GM23338 (cell line): Measurements from ENCODE around the gene TMEM221.

ENCODE experiments used
- CTCF ChIP-seq, 2 experiments: fragments of 200-600 bp in 1 of 2; sonication (generic) in 1 of 2; conservative IDR thresholded peaks; 2 replicates each; pipeline versions ENCODE4 v1.5.1 to v1.6.1; 2016 to 2017; ENCODE audit warnings: antibody characterized with exemption in 2 of 2, low read depth in 2 of 2, mild to moderate bottlenecking in 2 of 2, moderate library complexity in 1 of 2
- EZH2 ChIP-seq: fragments of 200-600 bp; sonication (generic); IDR thresholded peaks from one replicate; pipeline ENCODE4 v1.8.0; 2017; ENCODE audit warnings: antibody characterized with exemption, mild to moderate bottlenecking, low read depth; ENCODE audit not compliant: unreplicated experiment
- EZH2phosphoT487 ChIP-seq: fragments of 200-600 bp; sonication (generic); IDR thresholded peaks from one replicate; pipeline ENCODE4 v1.8.1; 2018; ENCODE audit warnings: antibody characterized with exemption; ENCODE audit not compliant: unreplicated experiment
- POLR2AphosphoS5 ChIP-seq: IDR thresholded peaks from 2 replicates; pipeline ENCODE4 v1.6.1; 2016; ENCODE audit warnings: antibody characterized with exemption, low read depth
- REST ChIP-seq: IDR thresholded peaks from one replicate; pipeline ENCODE4 v1.6.1; 2018; ENCODE audit warnings: antibody characterized with exemption; ENCODE audit not compliant: unreplicated experiment
- TF ChIP-seq, protein P1 (sequence below): IDR thresholded peaks from 2 replicates; pipeline ENCODE4 v1.6.1; 2016; ENCODE audit warnings: antibody characterized with exemption

DNA sequence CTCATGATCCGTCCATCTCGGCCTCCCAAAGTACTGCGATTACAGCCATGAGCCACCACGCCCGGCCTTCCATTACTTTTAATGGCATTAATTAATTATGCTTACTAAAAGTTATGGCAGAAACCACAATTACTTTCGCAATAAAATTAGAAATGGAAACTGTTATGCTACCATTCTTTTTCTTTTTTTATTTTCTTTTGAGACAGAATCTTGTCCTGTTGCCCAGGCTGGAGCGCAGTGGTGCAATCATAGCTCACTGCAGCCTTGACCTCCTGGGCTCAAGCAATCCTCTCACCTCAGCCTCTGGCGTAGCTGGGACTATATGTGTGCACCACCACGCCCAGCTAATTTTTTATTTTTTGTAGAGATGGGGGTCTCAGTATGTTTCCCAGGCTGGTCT is 38.5 kb downstream of the TMEM221 start:
- no peak for TF ChIP-seq EZH2
- TF ChIP-seq POLR2AphosphoS5, result no peak
- no peak for TF ChIP-seq CTCF (conservative IDR thresholded peaks at IDR 0.05; ENCODE audit: low read depth in 2 of 2)
- no peak for TF ChIP-seq EZH2phosphoT487
- TF ChIP-seq, protein P1, sequence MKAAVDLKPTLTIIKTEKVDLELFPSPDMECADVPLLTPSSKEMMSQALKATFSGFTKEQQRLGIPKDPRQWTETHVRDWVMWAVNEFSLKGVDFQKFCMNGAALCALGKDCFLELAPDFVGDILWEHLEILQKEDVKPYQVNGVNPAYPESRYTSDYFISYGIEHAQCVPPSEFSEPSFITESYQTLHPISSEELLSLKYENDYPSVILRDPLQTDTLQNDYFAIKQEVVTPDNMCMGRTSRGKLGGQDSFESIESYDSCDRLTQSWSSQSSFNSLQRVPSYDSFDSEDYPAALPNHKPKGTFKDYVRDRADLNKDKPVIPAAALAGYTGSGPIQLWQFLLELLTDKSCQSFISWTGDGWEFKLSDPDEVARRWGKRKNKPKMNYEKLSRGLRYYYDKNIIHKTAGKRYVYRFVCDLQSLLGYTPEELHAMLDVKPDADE, result no peak
- TF ChIP-seq REST, result no peak
